ENCODE measurements around the gene LRRFIP2.
"Not testable (repeated sequence)": the region's sequence is repeated elsewhere in the genome, so short reads cannot be mapped to it uniquely, and the experiment has no call there.

Gene LRRFIP2

DNA sequence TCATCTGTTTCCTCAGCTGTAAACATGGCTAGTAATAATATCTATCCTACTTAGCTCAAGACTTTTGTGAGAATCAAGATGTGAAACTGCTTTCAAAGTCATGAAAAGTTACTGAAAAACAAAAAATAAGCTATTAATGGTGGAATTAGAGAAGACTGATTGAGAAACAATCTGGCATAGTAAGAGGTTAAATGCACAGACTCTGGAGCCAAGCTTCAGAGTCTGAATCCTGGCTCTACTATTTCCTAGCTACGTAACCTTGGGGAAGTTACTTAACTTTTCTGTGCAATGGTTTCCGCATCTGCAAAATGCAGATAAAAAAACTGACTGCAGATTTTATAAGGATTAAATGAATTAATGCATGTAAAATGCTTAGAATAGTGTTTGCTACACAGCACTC is 28.8 kb downstream of the LRRFIP2 start:
- DNase-seq (ENCODE audit: extremely low read depth in 1 of 2, low read depth in 1 of 2) = no peak

DNA sequence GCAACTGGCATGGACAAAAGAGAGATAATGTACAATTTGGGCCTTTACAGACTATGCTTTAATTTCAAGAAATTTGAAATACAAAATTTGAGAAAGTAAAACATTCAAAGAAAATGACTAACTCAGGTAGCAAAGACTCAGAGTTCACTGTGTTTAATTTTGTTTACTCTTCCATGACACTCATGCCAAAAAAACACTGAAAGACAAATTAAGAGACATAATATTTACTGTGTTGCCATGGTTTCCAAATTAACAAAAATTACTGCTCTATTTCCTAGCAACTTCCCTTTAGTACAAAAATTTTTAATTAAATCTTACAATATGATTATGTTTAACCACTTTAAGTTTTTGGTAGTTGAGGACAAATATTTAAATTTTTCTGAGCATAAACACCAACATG is 29.6 kb downstream of the LRRFIP2 start:
- no peak for DNase-seq (ENCODE audit: extremely low read depth in 1 of 2, low read depth in 1 of 2)

DNA sequence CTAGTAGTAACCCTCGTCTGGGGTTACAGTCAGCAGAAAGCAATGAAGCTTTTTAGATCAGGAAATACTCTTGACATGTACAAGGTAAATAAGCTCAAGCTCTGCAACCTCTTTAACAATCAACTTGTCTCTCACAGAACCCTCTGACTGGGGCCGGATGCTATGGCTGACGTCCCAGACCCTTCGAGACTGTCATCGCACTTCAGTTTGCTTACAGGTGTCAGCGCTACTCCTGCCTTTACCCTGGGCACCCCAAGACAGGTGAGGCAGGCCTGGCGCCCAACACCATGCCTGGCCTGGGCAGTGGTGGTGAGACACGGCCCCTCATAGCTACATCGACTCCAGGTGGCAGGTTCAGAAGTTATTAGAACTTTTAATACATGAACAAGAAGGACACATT is 30.6 kb downstream of the LRRFIP2 start:
- DNase-seq (ENCODE audit: extremely low read depth in 1 of 2, low read depth in 1 of 2) = no peak

DNA sequence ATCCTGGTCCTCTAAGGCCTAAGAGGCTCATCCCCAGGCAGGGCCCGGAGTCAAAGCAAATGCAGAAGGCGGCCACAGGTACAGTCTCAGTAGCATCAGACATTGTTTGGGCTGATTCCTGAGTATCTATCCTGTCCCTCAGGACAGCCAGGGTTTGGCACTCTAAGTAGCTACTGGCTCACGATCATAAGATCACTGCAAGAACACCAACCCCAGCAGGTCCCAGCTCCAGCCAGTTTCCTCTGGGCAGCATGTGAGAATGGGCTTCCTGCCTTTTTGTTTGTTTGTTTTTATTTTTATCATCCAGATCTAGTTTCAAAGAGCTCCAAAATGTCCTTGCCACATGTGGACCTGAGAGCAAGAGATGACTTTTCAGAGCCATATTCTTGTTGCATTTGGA is 32.7 kb downstream of the LRRFIP2 start:
- no peak for DNase-seq (ENCODE audit: extremely low read depth in 1 of 2, low read depth in 1 of 2)

DNA sequence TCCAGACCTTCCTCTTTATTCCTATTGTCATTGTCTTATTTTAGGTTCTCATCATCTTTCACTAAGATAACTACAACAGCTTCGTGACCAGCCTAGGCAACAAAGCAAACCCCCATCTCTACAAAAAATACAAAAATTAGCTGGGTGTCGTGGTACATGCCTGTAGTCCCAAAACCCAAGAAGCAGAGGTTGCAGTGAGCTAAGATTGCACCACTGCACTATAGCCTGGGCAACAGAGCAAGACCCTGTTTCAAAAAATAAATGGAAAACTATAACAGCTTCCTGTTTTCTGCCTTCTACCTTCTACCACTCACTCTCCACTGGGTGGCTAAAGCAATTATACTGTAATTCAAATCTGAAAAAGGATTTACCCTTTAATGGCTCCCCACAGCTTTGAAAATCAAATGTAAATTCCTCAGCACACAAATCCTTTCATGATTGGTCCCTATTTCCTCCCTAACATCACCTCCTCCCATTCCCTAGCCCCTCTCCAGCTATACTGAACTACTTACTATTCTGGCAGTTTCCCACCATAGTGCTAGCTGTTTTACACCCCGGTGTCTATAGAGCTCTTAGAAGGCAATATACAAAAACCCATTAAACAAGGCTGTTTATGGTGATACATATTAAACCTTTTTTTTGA is 33.4 kb downstream of the LRRFIP2 start:
- no peak for DNase-seq (ENCODE audit: extremely low read depth in 1 of 2, low read depth in 1 of 2)

GRCh38 chr3:37139567-37140052 is 34.8 kb downstream of the LRRFIP2 start:
- no peak for DNase-seq (ENCODE audit: extremely low read depth in 1 of 2, low read depth in 1 of 2)

- DNase-seq (ENCODE audit: extremely low read depth in 1 of 2, low read depth in 1 of 2) = no peak
These were observed 35.6 kb downstream of the LRRFIP2 start for GRCh38 chr3:37138816-37139215.

DNA sequence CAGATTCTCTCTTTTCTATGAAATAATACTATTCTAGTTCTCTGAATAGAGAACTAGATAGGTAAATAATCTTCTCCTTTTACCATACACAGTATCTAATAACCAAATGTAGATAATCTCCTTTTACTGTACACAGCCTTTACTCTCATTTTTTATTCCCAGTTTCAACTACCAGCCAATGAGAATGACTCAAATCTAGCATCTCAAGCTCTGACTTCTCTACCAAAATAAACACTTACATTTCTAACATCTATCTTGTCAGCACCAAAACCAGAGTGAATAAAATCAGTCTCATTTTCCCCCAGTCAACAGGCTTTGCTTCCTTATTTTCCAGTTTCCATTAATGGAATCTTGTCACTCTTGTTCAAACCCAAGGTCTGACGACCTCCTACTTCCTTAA is 36.9 kb downstream of the LRRFIP2 start:
- DNase-seq (ENCODE audit: extremely low read depth in 1 of 2, low read depth in 1 of 2) = no peak

DNA sequence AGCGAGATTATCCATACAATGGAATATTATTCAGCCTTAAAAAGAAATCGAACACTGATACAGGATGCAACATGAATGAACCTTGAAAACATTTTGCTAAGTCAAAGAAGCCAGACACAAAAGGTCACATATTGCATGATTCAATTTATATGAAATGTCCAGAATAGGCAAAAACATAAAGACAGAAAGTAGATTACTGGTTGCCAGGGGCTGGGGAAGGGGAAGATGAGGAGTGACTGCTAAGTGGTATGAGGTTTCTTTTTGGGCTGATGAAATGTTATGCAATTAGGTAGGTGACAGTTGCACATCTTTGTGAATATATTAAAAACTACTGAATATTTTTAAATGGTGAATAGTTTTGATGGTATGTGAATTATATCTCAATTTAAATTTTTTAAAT is 38.3 kb downstream of the LRRFIP2 start:
- DNase-seq (ENCODE audit: extremely low read depth in 1 of 2, low read depth in 1 of 2) = no peak

DNA sequence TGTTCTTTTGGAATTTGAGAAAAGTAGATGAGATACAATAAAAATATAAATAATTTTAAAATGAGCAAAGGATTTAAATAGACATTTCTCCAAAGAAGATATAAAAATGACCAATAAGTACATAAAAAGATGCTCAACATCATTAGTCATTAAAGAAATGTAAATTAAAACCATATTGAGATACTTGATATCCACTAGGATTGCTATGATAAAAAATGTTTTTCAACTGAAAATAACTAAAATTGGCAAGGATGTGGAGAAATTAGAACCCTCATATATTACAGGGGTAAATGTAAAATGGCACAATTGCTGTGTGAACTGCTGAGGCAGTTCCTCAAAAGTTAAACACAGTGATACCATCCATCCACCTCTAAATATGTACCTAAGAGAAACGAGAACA is 38.8 kb downstream of the LRRFIP2 start:
- no peak for DNase-seq (ENCODE audit: extremely low read depth in 1 of 2, low read depth in 1 of 2)

GRCh38 chr3:37132334-37132733 is 42.0 kb downstream of the LRRFIP2 start:
- no peak for DNase-seq (ENCODE audit: extremely low read depth in 1 of 2, low read depth in 1 of 2)

GRCh38 chr3:37131860-37132144 is 42.6 kb downstream of the LRRFIP2 start:
- DNase-seq (ENCODE audit: extremely low read depth in 1 of 2, low read depth in 1 of 2) = no peak

GRCh38 chr3:37130984-37131859 is 43.2 kb downstream of the LRRFIP2 start:
- no peak for DNase-seq (ENCODE audit: extremely low read depth in 1 of 2, low read depth in 1 of 2)

GRCh38 chr3:37130448-37130847 is 43.9 kb downstream of the LRRFIP2 start:
- no peak for DNase-seq (ENCODE audit: extremely low read depth in 1 of 2, low read depth in 1 of 2)

GRCh38 chr3:37129871-37130270 is 44.5 kb downstream of the LRRFIP2 start:
- DNase-seq (ENCODE audit: extremely low read depth in 1 of 2, low read depth in 1 of 2) = no peak

DNA sequence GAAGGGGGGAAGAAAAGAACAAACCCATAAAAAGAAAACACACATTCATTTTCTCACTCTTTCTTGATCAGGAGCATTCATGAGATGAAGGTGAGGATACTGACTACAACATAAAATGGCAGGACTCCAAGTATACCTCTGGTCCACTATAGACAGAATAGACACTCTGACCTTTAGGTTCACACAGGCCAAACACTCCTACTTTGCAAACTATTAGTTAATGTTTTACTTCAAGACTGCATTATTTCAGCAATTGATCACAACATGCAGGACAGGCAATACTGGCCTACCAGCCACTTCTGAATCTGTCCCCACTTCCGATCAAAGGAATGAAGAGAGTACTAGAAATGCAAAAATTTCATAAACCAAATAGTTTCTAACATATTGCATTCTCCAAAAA is 47.0 kb downstream of the LRRFIP2 start:
- no peak for DNase-seq (ENCODE audit: extremely low read depth in 1 of 2, low read depth in 1 of 2)

GRCh38 chr3:37126856-37127255 is 47.5 kb downstream of the LRRFIP2 start:
- no peak for DNase-seq (ENCODE audit: extremely low read depth in 1 of 2, low read depth in 1 of 2)

- no peak for DNase-seq (ENCODE audit: extremely low read depth in 1 of 2, low read depth in 1 of 2)
These were observed 48.9 kb downstream of the LRRFIP2 start for GRCh38 chr3:37125195-37126073.

GRCh38 chr3:37124435-37124834 is 49.9 kb downstream of the LRRFIP2 start:
- DNase-seq (ENCODE audit: extremely low read depth in 1 of 2, low read depth in 1 of 2) = no peak

DNA sequence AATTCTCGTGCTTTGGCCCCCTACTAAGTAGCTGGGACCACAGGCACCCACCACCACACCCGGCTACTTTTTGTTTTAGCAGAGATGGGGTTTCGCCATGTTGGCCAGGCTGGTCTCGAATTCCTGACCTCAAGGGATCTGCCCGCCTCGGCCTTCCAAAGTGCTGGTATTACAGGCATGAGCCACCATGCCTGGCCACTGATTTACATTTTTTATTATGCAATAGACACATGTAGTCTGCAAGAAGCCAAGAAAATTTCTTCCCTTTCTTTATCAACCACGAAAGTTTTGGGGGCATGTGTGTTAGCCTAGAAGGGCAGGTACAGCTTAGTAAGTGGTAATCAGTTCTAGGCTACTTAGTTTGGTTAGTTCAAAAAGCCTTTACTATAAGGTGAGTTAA is 51.1 kb downstream of the LRRFIP2 start:
- DNase-seq (ENCODE audit: extremely low read depth in 1 of 2, low read depth in 1 of 2) = no peak

- DNase-seq (ENCODE audit: extremely low read depth in 1 of 2, low read depth in 1 of 2) = not testable (repeated sequence)
These were observed 52.3 kb downstream of the LRRFIP2 start for GRCh38 chr3:37122069-37122468.

DNA sequence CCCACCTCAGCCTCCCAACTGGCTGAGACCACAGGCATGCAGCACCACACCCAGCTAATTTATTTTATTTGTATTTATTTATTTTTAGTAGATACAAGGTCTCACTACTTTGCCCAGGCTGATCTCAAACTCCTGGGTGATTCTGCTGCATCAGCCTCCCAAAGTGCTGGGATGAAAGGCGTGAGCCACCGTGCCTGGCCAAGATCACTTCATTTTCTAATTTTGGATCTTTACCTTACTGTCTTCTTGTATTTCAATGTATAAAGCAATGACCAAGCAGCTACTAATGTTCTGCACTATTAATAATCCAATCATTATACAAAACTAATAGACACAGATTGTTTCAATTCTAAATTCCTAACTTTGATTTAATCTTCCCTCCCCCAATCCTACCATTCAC is 56.2 kb downstream of the LRRFIP2 start:
- no peak for DNase-seq (ENCODE audit: extremely low read depth in 1 of 2, low read depth in 1 of 2)

Data from stimulated activated CD8-positive, alpha-beta memory T cell treated with anti-CD3 and anti-CD28 coated beads, Interleukin-7, amount 100 ng/mL, for 48 hours (primary cell).